Neural progenitor cell (in vitro differentiated cells): ENCODE results near the gene RBBP8NL. TPM values are rescaled to one million over a fixed set of nuclear protein-coding genes. Genes with fewer than 3 reads are reported as not detected.
A peak's percentile ranks its signal among the peaks of the same experiment; 100 is the strongest.

Experiments used
- DNase-seq: peaks from one replicate; pipeline ENCODE4 v3.0.0-alpha.2; 2016; ENCODE audit warnings: low spot score
- H2AFZ ChIP-seq: fragments of 200-600 bp; sonication (generic); replicated peaks from 2 replicates; pipeline ENCODE4 v1.6.1; 2016; ENCODE audit warnings: antibody characterized with exemption
- H3F3A ChIP-seq: fragments of 200-600 bp; sonication (generic); 2 replicates; pipeline ENCODE4 v1.6.1; 2016; ENCODE audit warnings: antibody characterized with exemption, low read depth
- H3K27ac ChIP-seq: fragments of 200-600 bp; sonication (generic); 2 replicates; pipeline ENCODE4 v1.5.1; 2016; ENCODE audit warnings: mild to moderate bottlenecking
- H3K27me3 ChIP-seq: fragments of 200-600 bp; sonication (generic); 2 replicates; pipeline ENCODE4 v1.6.1; 2016; ENCODE audit warnings: mild to moderate bottlenecking, moderate library complexity
- H3K36me3 ChIP-seq: fragments of 200-600 bp; sonication (generic); 2 replicates; pipeline ENCODE4 v1.5.1; 2016
- H3K4me1 ChIP-seq: fragments of 200-600 bp; sonication (generic); 2 replicates; pipeline ENCODE4 v1.6.1; 2016; ENCODE audit warnings: mixed run types
- H3K4me2 ChIP-seq: fragments of 200-600 bp; sonication (generic); 2 replicates; pipeline ENCODE4 v1.6.1; 2016
- H3K4me3 ChIP-seq: fragments of 200-600 bp; sonication (generic); 2 replicates; pipeline ENCODE4 v1.5.1; 2016
- H3K79me2 ChIP-seq: fragments of 200-600 bp; sonication (generic); 2 replicates; pipeline ENCODE4 v1.6.1; 2016; ENCODE audit warnings: low read depth
- H3K9ac ChIP-seq: fragments of 200-600 bp; sonication (generic); 2 replicates; pipeline ENCODE4 v1.6.1; 2016
- H3K9me3 ChIP-seq: fragments of 200-600 bp; sonication (generic); 2 replicates; pipeline ENCODE4 v1.5.1; 2016; ENCODE audit warnings: low read depth
- H4K20me1 ChIP-seq: fragments of 200-600 bp; sonication (generic); 2 replicates; pipeline ENCODE4 v1.6.1; 2016; ENCODE audit warnings: low read depth
- H3K27ac Mint-ChIP-seq: 3 replicates; pipeline ENCODE4 v1.8.0; 2021; ENCODE audit warnings: mixed read lengths
- H3K27me3 Mint-ChIP-seq: 2 replicates; pipeline ENCODE4 v1.8.0; 2022; ENCODE audit warnings: low read depth, mild to moderate bottlenecking, inconsistent platforms, moderate library complexity, mixed read lengths; ENCODE audit not compliant: insufficient read depth
- H3K36me3 Mint-ChIP-seq: 3 replicates; pipeline ENCODE4 v1.8.0; 2021; ENCODE audit warnings: mixed read lengths
- H3K4me1 Mint-ChIP-seq: 3 replicates; pipeline ENCODE4 v1.8.0; 2021; ENCODE audit warnings: mixed read lengths
- H3K4me3 Mint-ChIP-seq: 3 replicates; pipeline ENCODE4 v1.8.0; 2021; ENCODE audit warnings: mild to moderate bottlenecking, moderate library complexity, mixed read lengths
- H3K9me3 Mint-ChIP-seq: 3 replicates; pipeline ENCODE4 v1.8.0; 2020; ENCODE audit warnings: mixed read lengths
- EZH2 ChIP-seq: fragments of 200-600 bp; sonication (generic); IDR thresholded peaks from 2 replicates; pipeline ENCODE4 v1.6.1; 2017; ENCODE audit warnings: antibody characterized with exemption, mild to moderate bottlenecking, moderate library complexity
- EZH2phosphoT487 ChIP-seq: fragments of 200-600 bp; sonication (generic); IDR thresholded peaks from 2 replicates; pipeline ENCODE4 v1.6.1; 2017; ENCODE audit warnings: antibody characterized with exemption
- total RNA-seq: library from RNA; depleted of rRNA; stranded (reverse); fragments of >200 nt; gene quantifications from 2 replicates; pipeline ENCODE4 v1.2.3, GENCODE V29; 2015; ENCODE audit warnings: low replicate concordance
- TF ChIP-seq, protein P1 (sequence below): fragments of 200-600 bp; sonication (generic); IDR thresholded peaks from 2 replicates; pipeline ENCODE4 v1.5.1; 2017; ENCODE audit warnings: antibody characterized with exemption, mild to moderate bottlenecking

The RBBP8NL gene
- total RNA-seq, 1 donor from 2014 or later: not detected

DNA sequence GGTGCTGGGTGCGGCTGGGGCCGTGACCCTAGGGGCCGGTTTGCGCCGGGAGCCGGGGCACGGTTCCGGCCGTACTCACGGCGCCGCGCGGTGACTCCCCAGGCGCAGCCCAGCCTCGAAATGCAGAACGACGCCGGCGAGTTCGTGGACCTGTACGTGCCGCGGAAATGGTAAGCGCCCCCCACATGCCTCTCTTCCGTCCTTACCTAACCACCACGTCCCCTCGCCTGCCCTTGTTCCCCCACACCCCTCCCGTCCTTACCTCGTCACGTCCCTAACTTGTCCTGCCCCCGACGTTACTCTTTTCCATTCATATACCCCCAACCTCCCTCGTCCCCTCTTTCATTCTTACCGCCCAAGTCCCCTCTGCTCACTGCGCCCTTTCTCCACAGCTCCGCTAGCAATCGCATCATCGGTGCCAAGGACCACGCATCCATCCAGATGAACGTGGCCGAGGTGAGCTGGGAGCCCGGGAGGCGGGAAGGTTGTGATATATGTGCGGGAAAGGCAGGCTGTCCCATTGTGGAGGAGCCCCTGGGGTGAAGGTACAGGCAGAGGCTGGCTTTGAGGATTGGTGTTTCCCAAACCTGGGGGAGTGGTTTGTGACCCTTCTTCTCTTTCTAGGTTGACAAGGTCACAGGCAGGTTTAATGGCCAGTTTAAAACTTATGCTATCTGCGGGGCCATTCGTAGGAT, 40.0 kb downstream of the RBBP8NL start:
- Histone ChIP-seq H3K4me2 (peak overlapping the region; percentile 99), H3K79me2 (peaks cover 61% of the 10 kb centered on the region), H3K36me3 (peaks cover 8% of the 10 kb centered on the region), H3K4me3 (peak overlapping the region; percentile 96), H3K9ac (peak overlapping the region; percentile 86), H3K27me3 (no peaks in the 10 kb centered on the region), H3K4me1 (peaks cover 18% of the 10 kb centered on the region), H4K20me1 (peaks cover 46% of the 10 kb centered on the region), H2AFZ (no peak overlapping the region), H3K9me3 (no peaks in the 10 kb centered on the region), H3F3A (peaks cover 44% of the 10 kb centered on the region), H3K27ac (no peak overlapping the region)
- Mint-ChIP-seq H3K27ac (no peak overlapping the region), H3K36me3 (peaks cover 9% of the 10 kb centered on the region), H3K4me3 (peak overlapping the region; percentile 95), H3K4me1 (peaks cover 32% of the 10 kb centered on the region), H3K9me3 (no peaks in the 10 kb centered on the region), H3K27me3 (peaks cover 8% of the 10 kb centered on the region)
- TF ChIP-seq EZH2: no peak
- no peak for TF ChIP-seq EZH2phosphoT487
- TF ChIP-seq, protein P1, sequence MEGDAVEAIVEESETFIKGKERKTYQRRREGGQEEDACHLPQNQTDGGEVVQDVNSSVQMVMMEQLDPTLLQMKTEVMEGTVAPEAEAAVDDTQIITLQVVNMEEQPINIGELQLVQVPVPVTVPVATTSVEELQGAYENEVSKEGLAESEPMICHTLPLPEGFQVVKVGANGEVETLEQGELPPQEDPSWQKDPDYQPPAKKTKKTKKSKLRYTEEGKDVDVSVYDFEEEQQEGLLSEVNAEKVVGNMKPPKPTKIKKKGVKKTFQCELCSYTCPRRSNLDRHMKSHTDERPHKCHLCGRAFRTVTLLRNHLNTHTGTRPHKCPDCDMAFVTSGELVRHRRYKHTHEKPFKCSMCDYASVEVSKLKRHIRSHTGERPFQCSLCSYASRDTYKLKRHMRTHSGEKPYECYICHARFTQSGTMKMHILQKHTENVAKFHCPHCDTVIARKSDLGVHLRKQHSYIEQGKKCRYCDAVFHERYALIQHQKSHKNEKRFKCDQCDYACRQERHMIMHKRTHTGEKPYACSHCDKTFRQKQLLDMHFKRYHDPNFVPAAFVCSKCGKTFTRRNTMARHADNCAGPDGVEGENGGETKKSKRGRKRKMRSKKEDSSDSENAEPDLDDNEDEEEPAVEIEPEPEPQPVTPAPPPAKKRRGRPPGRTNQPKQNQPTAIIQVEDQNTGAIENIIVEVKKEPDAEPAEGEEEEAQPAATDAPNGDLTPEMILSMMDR: no peak
- no peak for DNase-seq

- TF ChIP-seq EZH2 (no peak), EZH2phosphoT487 (no peak)
- TF ChIP-seq, protein P1: no peak
- peak within 1 kb of the TSS; percentile 30 for H2AFZ ChIP-seq
- H3K36me3 Mint-ChIP-seq: peaks cover 15% of the 10 kb centered on the region
Observed at GRCh38 chr20:62386383-62387218, 40.7 kb downstream of the RBBP8NL start, which contains the start of gene RPS21. TSS of gene RPS21 (plus strand) at chr20:62387103. CDS start at chr20:62387339, 236 bp downstream.

GRCh38 chr20:62382306-62383198, 44.8 kb downstream of the RBBP8NL start:
- TF ChIP-seq, protein P1: peak; percentile 87
- TF ChIP-seq EZH2phosphoT487: no peak
- TF ChIP-seq EZH2: no peak
- Histone ChIP-seq H3K4me2 (no peak overlapping the region), H3K27me3 (no peaks in the 10 kb centered on the region), H3K79me2 (peaks cover 39% of the 10 kb centered on the region), H3K27ac (no peak overlapping the region), H3K4me3 (no peak overlapping the region), H3K4me1 (peaks cover 7% of the 10 kb centered on the region), H3F3A (peaks cover 28% of the 10 kb centered on the region), H3K9ac (no peak overlapping the region), H3K9me3 (no peaks in the 10 kb centered on the region), H4K20me1 (peaks cover 20% of the 10 kb centered on the region), H3K36me3 (no peaks in the 10 kb centered on the region), H2AFZ (no peak overlapping the region)
- peak; percentile 90 for DNase-seq
- Mint-ChIP-seq H3K4me3 (peak overlapping the region; percentile 5), H3K27me3 (peaks cover 7% of the 10 kb centered on the region), H3K36me3 (peaks cover 9% of the 10 kb centered on the region), H3K4me1 (peaks cover 23% of the 10 kb centered on the region), H3K9me3 (peaks cover 4% of the 10 kb centered on the region), H3K27ac (no peak overlapping the region)

More at GRCh38 chr20:62386383-62387218, 40.7 kb downstream of the RBBP8NL start, which contains the start of gene RPS21:
- H3K9ac ChIP-seq: peak within 1 kb of the TSS; percentile 86
- H3K4me3 Mint-ChIP-seq: peak within 1 kb of the TSS; percentile 95
- H3K27ac ChIP-seq: no peak within 1 kb of the TSS
- H3K36me3 ChIP-seq: peaks cover 8% of the 10 kb centered on the region
- peak within 1 kb of the TSS; percentile 99 for H3K4me2 ChIP-seq
- peaks cover 12% of the 10 kb centered on the region for H3K27me3 Mint-ChIP-seq
- H3F3A ChIP-seq: peaks cover 44% of the 10 kb centered on the region
- H3K79me2 ChIP-seq: peaks cover 61% of the 10 kb centered on the region
- H3K4me1 Mint-ChIP-seq: peaks cover 35% of the 10 kb centered on the region
- peaks cover 4% of the 10 kb centered on the region for H3K9me3 Mint-ChIP-seq
- DNase-seq: peak; percentile 96
- H3K4me1 ChIP-seq: peaks cover 18% of the 10 kb centered on the region
- peak within 1 kb of the TSS; percentile 96 for H3K4me3 ChIP-seq
- no peaks in the 10 kb centered on the region for H3K27me3 ChIP-seq
- no peaks in the 10 kb centered on the region for H3K9me3 ChIP-seq
- H3K27ac Mint-ChIP-seq: no peak within 1 kb of the TSS
- peaks cover 46% of the 10 kb centered on the region for H4K20me1 ChIP-seq
